ENCODE data around the gene SLC38A10.
"Not testable (repeated sequence)": the region's sequence is repeated elsewhere in the genome, so short reads cannot be mapped to it uniquely, and the experiment has no call there.

SLC38A10 gene

DNA sequence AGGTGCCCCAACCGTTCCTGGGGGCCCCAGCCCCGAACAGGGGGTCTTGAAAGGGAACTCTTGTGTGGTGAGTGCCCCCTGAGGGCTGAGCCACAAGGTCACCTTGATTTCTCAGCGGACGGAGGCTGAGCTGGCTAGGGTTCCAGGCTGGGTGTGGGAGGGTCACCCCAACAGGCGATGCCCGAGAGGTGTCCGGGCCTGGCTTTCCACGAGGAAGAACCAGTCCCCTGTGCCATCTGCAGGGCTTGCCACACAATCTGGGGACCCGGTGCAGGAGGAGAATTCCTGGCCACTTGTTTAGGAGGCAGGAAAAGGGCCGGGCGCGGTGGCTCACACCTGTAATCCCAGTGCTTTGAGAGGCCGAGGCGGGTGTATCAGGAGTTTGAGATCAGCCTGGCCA is 16.8 kb upstream of the SLC38A10 start:
- DNase-seq (ENCODE audit: low spot score), result no peak

DNA sequence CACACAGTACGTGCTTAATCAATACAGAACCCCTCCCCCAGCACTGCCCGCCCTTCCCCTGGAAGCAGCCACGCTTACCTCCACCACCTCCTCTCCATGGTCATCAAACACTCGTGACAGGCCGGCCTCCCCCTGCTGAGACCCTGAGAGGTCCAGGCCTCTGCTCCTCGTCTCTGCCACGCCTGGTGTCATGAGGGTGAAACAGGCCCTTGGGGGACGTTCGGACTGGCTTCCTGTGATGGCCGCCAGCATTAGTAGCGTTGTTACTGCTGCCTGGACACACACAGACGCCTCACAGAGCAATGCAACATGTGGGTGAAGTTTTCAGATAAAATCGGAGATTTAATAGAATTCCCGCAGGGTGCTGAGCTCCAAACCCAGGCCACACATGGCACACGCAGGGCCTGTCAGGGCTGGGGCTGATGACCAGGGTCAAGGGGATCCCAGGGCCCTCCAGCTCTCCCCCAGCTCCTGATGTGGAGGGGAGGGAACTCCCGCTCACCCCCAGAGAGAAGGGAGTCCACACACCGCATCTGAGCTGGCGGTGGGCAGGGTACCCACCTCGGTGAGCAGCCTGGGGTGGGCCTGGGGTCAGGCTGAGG is 15.9 kb upstream of the SLC38A10 start:
- no peak for DNase-seq (ENCODE audit: low spot score)

DNA sequence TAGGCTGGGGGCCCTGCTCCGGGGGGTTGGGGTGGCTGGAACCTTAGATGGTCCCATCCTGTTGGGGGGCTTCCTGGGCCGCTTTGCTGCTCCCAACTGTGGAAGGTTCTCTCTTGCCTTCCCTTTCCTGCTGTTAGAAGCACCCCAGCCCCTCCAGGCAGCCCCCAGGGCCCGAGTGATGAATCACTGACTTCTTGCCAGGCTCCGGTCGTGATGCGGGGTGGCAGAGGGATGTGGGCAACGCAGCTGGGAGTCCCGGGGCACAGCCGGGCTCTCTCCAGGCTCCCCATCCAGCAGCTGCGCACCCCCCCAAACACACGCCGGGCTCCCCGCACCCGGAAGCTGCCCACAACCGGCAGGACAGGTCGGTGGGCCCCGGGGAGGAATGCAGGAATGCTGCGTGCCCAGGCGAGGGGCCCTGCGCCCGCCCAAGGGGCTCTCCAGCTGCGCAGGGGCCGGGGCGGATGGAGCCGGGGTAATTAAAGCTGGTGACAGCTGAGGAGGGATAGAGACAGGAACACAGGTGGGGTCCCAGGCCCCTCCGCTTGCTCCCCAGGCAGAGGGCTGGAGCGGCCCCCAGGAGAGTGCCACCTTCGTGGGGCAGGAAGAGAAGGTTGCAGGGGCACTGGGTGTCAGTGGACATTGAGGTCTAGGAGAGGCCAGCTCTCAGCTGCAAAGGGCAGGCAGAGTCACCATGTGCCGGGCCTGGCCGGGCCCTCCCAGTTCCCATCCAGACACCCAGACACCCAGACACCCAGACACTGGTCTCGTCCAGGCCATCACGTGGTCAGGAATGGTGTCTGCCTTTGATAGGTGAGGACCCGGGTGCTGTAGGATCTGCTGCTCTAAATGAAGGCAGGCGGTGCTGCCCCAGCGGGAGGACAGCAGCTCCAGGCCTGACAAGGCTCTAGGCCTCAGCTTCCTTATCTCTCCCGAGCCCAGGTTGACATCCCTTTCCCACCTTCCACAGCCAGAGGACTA is 15.0 kb upstream of the SLC38A10 start:
- DNase-seq (ENCODE audit: low spot score), result no peak

DNA sequence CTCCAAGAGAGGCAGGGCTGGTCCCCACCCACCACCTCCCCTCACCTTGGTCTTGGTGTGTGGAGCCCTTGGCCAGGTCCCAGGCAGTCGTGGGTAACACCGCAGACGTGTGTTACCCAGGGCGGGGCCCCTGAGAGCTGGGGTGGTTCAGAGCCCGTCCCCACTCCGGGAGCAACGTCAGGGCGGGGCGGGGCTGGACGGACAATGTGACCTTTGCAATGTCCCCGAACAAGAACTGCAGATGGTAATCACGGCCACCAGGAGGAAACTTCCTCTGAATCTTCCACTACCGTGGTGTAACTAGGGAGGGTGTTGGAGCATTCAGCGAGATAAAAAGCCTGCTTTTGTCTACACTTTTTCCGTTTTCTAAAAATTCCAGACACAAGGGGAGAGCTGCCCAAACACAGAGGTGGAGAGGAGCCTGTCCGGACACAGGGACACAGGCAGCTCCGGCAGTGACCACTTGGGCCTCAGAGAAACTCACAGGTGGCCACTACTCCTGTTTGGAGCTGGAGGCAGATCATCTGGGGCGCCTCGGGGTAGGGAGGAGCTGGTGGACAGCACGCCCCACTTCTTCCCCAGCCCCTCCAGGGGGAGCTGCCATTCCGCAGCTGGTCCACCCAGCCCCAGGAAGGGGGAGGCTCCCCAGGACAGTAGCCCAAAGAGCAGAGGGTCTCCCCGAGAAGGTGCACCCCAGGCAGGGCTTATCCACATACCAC is 14.2 kb upstream of the SLC38A10 start:
- DNase-seq (ENCODE audit: low spot score), result peak; percentile 66

DNA sequence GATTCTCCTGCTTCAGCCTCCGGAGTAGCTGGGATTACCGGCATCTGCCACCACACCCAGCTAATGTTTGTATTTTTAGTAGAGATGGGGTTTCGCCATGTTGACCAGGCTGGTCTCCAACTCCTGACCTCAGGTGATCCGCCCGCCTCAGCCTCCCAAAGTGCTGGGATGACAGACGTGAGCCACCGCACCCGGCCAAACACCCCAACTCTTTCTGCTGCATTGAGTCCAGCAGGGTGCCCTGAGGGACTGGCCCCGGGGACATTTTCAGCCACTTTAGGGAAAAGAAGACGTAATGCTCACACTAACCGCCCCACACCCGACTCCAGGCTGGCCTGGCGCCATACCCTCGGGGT is 13.7 kb upstream of the SLC38A10 start:
- not testable (repeated sequence) for DNase-seq (ENCODE audit: low spot score)

DNA sequence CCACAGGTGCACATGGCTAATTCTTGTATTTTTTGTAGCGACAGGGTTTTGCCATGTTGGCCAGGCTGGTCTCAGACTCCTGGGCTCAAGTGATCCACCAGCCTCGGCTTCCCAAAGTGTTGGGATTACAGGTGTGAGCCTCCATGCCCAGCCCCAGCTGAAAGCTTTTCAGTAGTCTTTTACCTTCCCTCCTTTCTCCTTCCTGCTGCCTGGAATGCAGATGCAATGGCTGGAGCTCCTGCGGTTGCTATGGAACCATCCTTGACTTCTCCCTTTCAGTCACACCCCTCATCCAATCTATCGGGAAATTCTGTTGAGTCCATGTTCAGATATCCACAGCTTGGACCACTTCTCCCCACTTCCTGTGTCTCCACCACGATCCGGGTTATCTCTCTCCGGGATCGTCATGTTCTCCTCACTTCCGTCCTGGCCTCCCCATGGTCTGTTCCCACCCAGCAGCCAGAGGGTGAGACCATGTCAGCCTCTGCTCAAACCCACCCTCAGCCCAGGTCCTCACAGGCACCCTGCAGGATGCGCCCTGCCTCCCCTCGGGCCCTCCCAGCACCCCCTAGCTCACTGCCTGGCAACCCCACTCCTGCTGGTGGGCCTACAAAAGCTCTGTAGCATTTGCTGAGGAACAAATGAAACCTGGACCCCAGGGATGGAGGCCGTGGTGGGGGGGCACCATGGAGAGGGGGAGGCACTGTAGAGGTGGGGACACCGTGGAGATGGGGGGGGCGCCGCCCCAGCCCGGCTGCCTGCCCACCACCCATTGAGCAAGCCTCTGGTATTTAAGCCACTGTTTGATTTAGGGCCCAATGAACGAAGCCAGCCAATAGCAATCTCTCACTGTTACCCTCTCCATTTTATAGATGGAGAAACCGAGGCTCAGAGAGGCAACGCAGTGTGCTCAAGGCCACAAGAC is 12.8 kb upstream of the SLC38A10 start:
- no peak for DNase-seq (ENCODE audit: low spot score)

DNA sequence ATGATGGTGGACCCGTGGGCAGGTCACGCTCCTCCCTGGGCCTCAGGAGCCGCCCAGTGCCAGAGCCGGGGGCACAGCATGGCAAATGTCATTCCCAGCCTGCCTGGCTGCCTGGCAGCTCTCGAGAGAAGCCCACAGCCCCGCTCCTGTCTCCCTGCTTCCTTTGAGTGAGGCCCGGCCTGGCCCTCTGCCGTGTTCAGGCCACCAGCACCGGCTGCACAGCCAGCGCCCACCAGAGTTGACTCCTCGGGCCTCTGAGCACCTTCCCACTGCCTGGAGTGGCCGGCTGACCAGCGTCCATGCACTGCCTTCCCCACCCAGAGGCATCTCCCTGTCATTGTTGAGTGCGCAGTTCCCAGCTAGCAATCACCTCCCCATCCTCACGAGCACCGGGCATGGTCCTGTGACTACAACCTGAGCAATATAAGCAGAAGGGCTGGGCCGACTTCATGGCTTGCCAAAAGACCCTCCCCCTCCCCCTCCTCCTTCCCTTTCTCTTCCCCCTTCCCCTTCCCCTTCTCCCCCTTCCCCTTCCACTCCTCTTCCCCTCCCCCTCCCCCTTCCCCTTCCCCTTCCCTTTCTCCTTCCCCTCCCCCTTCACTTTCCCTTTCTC is 11.9 kb upstream of the SLC38A10 start:
- no peak for DNase-seq (ENCODE audit: low spot score)

DNA sequence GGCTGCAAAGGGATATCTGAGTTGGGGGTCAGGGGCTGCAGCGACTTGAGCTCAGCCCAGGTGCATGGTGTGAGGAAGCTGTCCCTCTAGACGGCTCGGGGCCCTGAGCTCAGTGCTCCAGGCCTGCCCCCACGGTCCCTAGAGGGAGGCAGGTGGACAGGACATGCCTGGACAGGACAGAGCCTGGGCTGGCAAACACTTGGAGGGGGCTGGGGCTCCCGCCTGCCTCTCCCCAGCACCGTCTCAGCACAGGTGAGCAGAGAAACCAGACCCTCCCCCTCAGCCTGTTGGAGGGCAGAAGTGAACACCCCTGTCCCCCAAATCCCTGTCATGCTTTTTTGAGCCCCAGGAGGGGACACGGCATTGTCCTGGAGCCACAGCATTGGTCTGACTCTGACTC is 11.4 kb upstream of the SLC38A10 start:
- DNase-seq (ENCODE audit: low spot score), result no peak

DNA sequence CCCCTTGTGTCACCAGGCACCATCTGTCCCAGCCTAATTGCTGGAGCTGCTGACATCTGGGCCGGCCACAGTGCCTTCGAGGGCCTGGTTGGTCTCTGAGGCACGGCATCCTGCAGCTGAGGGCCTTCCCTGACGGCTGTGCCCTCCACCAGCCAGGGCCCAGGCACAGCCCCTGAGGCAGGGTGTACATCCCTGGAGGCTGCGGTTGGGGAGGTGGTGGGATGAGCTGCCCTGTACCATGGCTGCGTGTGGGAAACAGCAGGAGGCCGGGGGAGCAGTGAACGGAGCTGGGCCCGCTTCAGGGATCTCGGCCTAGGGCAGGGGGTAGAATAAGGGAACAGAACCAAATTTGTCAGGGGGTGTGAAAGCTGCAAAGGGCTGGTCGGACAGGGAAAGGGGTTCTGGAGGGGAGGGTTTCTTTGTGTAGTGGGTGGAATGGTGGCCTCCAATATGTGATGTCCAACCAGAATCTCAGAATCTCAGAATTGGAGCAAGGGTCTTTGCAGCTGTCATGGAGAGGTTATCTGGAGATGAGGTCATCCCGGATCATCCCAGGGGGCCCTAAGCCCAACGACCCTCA is 10.0 kb upstream of the SLC38A10 start:
- DNase-seq (ENCODE audit: low spot score), result no peak

DNA sequence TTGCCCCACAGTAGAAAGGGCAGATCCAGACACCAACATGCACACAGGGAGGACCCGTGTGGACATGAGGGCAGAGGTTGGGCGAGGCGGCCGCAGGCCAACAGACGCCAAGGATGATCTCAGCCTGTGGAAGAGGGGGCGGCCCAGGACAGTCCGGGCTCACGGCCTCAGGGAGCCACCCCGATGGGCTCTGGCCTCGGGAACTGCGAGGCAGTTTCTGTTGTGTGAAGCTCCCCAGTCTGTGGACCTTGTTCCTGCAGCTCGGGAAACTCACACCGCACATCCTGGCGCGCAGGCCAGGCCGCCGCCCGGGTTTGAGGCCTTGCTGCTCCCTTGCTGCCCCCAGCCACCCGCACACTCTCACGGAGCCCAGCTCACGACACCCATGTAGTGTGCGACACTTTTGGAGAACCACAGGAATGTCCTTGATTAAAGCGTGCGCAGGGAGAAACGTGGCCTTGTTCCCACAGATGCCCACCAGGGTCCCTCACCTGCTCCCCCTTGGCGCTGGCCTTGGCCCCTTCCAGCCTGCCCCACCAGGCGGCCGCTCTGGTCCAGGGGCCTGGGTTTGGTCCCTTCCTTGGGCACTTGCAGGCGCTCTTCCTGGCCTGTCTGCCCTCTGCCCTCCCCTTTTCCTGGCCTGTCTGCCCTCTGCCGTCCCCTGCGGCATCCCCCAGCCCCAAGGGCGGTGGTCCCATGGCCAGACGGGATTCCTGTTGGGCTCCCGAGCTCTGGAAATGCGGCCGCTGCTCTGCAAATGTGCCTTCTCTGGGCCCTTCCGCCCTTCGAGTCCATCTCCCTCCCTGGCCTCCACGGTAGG is 9.3 kb upstream of the SLC38A10 start:
- DNase-seq (ENCODE audit: low spot score), result no peak

DNA sequence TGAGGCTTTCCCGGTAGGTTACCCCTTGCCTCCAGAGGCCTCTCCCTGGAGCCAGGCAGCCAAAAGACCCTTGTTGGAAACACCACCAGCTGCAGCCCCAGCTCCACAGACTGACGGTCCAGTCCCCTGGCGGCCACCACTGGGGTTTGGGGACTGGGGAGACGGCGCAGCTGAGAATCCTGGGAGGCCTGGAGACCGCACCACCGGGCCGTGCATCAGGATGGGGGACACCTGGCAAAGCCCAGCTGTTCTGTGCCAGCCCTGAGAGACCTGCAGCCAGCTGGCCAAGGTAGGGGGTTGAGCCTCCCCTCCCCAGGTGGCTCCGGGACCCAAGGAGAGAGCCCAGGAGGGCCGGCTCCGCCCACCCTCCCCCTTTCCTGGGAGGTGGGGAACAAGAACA is 8.3 kb upstream of the SLC38A10 start:
- no peak for DNase-seq (ENCODE audit: low spot score)

DNA sequence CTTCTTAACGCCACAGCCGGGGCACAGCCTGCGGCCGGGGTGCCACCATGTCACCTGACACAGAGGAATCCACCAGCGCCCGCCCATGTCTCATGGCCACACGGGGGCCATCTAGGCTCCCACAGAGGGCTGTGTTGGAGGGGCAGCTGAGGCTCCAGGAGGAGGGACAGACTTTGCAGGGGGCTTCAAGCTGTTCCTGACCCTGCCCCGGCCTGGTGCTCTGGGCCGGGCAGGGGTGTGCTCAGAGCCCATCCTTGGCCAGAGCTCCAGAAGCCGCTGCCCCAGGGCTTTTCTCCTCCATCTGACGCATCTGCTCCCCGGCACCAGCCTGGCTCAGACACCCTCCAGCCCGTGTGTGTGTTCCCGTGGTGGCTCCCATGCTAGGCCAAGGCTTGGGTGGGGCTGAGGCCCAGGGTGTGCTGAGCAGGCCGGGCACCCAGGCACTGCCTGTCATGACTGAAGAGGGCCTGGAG is 7.8 kb upstream of the SLC38A10 start:
- no peak for DNase-seq (ENCODE audit: low spot score)

DNA sequence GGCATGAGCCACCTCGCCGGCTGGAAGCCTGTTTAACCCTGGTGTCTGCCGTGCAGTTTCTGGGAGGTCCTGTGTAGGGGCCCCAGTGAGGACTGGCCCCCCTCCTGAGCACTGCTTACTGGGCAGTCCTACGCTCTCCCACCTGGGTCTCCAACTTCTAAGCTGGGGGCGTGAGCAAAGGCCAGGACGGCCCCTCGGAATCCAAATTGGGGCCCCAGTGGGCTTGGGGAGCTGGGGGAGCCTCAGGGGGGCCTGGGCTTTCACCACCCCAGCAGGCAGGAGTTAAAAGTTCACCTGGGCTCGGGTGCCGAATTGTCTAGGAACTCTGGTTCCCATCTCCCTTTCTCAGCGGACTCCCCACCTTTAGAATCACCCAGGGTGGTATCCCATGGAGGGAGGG is 7.2 kb upstream of the SLC38A10 start:
- no peak for DNase-seq (ENCODE audit: low spot score)

DNA sequence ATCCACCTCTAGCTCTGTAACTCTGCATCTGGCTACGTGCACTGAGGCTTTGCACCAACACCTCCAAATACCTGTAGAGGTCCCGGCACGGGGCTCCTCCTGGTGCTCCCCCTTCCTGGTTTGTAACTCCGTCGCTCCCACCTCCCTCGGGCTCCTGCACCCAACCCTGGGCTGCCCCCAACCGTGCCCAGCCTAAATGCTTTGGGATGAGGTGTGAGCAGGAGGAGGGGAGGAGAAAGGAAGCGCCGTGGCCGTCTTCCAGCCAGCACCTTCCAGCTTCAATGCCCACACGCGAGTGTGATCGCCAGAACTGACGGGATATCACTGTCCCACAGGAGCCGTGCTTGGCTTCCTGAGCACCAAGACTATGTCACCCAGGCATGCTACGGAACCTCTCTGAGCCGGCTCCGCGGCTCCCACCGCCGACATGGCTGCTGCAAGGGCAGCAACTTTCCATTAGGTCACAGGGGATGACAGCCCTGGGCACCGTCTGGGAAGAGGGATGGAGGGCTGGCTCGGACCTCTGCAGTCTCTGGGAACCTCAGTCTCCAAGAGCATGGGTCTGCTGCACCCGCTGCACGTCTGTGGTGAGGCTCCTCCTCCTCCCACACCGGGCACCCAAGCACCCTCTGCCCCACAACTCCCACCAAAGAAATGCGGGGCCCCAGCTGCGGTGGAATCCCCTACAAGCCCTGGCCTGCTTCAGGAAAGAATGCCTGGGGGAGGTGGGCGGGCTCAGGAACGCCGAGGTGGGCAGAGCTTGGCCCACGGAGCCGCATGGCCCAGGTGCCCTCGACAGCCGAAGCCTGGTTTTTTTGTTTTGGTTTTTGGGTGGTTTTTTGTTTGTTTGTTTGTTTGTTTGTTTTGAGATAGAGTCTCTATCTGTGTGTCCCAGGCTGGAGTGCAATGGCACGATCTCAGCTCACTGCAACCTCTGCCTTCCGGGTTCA is 6.4 kb upstream of the SLC38A10 start:
- DNase-seq (ENCODE audit: low spot score), result no peak

DNA sequence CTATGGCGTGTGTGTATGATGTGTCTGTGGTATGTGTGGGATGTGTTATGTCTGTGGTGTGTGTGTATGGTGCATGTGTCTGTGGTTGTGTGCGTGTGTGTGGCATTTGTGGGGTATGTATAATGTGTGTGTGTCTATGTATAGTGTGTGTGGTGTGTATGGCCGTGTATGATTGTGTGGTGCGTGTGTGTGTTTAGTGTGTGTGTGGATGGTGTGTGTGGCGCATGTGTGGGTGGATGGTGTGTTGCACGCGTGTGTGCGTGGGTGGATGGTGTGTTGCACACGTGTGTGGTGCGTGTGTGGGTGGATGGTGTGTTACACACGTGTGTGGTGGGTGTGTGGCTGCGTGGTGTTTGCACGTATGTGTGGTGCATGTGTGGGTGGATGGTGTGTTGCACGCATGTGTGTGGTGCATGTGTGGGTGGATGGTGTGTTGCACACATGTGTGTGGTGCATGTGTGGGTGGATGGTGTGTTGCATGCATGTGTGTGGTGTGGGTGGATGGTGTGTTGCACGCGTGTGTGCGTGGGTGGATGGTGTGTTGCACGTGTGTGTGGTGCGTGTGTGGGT is 5.6 kb upstream of the SLC38A10 start:
- no peak for DNase-seq (ENCODE audit: low spot score)

DNA sequence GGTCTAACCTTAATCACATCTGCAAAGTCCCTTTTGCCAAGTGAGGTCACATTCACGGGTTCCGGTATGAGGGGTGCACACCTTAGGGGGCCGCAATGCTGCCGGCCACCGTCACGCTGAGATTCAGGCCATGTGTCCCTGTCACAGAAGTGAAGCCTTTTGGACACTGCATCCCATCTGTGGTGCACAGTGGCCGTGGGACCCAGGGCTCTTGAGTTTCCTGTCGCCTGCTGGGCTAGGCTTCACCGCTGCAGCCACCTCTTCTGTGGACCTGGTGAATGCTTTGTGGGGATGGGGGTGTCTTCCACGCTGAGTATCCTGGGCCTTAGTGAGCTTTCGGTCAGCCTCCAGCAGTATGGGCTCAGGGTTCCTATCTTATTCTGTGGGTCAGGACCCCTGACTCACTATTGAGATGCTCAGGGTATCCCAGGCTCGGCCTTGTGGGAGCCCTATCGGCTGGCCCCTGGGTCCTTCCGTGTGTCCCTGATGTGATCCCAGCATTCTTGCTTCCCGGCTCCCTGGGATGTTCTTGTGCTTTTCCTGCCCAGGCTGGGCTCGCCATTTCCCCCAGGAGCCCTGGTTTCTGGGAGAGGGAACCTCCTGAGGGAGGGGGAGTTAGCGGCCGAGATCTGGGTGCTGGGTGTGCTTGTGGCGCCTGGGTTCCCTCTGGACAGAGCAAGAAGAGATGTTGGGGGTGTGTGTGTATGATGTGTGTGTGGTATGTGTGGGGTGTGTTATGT is 4.9 kb upstream of the SLC38A10 start:
- DNase-seq (ENCODE audit: low spot score), result no peak

DNA sequence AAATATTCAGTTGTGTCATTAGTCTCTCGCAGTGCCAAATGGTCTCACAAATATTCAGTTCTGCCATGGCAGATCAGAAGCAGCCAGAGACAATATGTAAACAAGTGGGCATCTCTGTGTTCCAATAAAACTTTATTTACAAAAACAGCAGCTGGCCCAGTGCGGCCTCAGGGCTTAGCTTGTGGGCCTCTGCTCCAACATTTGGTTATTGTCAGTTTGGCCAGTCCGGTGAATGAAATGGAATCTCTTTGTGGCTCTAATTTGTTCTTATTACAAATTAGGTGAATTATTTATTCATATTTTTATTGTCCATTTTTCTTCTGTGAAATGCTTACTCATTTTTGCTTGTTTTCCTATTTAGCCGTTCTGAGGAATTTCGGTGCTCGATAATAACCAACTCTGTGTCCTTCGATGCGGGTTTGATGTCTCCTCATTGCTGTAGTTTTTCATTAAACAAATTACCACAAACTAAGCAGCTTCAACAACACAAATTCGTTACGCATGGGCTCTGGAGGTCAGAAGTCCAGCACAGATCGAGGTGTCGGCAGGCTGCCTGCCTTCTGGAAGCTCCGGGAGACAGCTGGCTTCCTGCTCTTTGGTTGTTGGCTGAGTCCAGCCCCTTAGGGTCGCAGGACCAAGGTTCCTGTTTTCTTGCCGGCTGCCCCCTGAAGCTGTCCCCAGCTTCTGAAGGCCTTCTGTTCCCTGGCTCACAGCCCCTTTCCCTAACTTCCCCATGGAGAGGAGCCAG is 4.1 kb upstream of the SLC38A10 start:
- DNase-seq (ENCODE audit: low spot score), result no peak
